KG1 (cell line): ENCODE data around the gene GFOD1.

ENCODE experiments used
- DNase-seq: peaks from one replicate; lab custom pipeline; 2025; lab: John Stamatoyannopoulos, UW

The GFOD1 gene

GRCh38 chr6:13485923-13486562 is 1.4 kb downstream of the GFOD1 start:
- no peak for DNase-seq

GRCh38 chr6:13485303-13485702 is 2.1 kb downstream of the GFOD1 start:
- DNase-seq = no peak

- no peak for DNase-seq
These were observed 2.6 kb downstream of the GFOD1 start for GRCh38 chr6:13484827-13485226.

GRCh38 chr6:13484138-13484708 is 3.2 kb downstream of the GFOD1 start:
- DNase-seq = no peak

GRCh38 chr6:13480631-13481501 is 6.5 kb downstream of the GFOD1 start:
- no peak for DNase-seq

- DNase-seq = no peak
These were observed 7.4 kb downstream of the GFOD1 start for GRCh38 chr6:13479971-13480434.

- no peak for DNase-seq
These were observed 8.1 kb downstream of the GFOD1 start for GRCh38 chr6:13479206-13479800.

GRCh38 chr6:13478525-13478966 is 8.9 kb downstream of the GFOD1 start:
- peak; percentile 25 for DNase-seq

- DNase-seq = no peak
These were observed 12.6 kb downstream of the GFOD1 start for GRCh38 chr6:13474787-13475186.

GRCh38 chr6:13474360-13474759 is 13.0 kb downstream of the GFOD1 start:
- DNase-seq = no peak

- DNase-seq = no peak
These were observed 13.6 kb downstream of the GFOD1 start for GRCh38 chr6:13473768-13474165.

GRCh38 chr6:13472976-13473767 is 14.2 kb downstream of the GFOD1 start:
- DNase-seq = no peak

- no peak for DNase-seq
These were observed 15.3 kb downstream of the GFOD1 start for GRCh38 chr6:13472099-13472498.

GRCh38 chr6:13471184-13471583 is 16.2 kb downstream of the GFOD1 start:
- no peak for DNase-seq

GRCh38 chr6:13470238-13471140 is 16.9 kb downstream of the GFOD1 start:
- DNase-seq = no peak

- DNase-seq = no peak
These were observed 17.7 kb downstream of the GFOD1 start for GRCh38 chr6:13469693-13470092.

GRCh38 chr6:13468839-13469238 is 18.6 kb downstream of the GFOD1 start:
- DNase-seq = no peak

- no peak for DNase-seq
These were observed 20.2 kb downstream of the GFOD1 start for GRCh38 chr6:13467216-13467600.

GRCh38 chr6:13466304-13467215 is 20.8 kb downstream of the GFOD1 start:
- no peak for DNase-seq

GRCh38 chr6:13465734-13466133 is 21.7 kb downstream of the GFOD1 start:
- DNase-seq = no peak
